GM21360 (cell line): Measurements from ENCODE around the gene LCN1.

ENCODE experiments used
- ATAC-seq: cut with Tn5 transposase; IDR thresholded peaks from one replicate; pipeline ENCODE4 v1.9.1; 2021; ENCODE audit warnings: mild to moderate bottlenecking, moderate library complexity; ENCODE audit not compliant: unreplicated experiment

LCN1 gene

DNA sequence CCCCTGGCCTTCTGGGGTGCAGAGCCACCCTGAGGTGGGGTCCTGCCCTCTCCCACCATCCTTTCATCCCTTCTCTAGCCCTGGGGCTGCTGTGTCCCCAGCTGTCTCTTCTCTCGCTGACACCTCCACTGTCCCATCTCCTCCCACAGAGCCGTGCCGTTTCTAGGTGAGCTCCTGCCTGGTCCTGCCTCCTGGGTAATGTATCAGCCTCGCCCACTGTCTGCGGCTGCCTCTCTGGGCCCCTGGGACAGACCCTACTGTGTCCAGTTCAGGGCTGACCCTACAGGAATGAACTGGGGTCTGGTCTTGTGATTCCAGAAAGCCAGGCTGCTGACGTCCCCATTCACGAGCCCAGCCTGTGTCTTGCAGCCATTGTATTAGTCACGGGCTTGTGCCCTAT lies 44.4 kb downstream of the LCN1 start:
- no peak for ATAC-seq

DNA sequence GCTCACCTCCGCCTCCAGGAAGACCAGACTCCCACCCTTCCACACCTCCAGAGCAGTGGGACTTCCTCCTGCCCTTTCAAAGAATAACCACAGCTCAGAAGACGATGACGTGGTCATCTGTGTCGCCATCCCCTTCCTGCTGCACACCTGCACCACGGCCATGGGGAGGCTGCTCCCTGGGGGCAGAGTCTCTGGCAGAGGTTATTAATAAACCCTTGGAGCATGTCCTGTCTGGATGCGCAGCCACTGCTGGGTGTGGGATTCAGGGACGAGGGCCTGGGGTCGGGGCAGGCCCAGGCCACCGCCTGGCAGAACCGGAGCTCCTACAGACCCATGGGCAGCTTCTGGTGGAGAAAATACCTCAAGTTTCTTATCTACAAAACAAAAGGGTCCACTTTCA lies 45.3 kb downstream of the LCN1 start:
- ATAC-seq, result no peak

- ATAC-seq, result no peak
These were observed 46.1 kb downstream of the LCN1 start for GRCh38 chr9:135567311-135567710.

DNA sequence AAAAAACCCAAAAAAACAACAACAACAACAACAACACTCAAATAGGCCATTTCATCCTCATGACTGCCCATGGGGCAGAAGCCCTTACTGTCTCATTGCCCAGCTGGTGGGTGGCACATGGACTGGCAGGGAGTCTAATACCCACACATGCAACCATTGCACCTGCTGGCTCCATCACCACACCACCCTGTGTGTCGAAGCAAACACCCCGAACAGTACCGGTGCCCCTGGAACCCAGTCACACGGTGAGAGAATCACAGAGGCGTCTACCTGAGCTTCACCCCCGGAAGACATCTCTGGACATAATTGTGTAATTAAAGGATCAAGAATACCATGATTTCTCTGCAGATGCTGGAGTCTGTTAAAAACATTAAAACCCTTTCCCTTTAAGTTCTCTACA lies 46.8 kb downstream of the LCN1 start:
- ATAC-seq, result no peak

DNA sequence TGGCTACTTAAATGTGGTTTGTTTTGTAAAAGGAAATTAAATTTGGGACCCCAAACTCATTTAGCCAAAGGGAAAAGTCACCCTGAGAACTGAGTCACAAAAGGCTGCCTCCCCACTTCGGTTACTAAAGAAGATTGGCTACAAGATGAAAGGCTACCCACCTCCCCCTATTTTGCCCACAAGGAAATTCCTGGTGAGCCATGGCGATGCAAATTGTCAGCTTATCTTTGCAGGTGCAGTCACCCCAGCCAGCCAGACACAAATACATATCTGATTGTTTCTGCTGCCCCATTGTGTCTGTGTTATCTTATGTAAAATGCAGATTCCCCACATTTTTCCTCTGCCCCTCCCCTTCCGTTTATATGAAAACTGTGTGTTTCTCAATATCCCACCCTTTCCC lies 49.2 kb downstream of the LCN1 start:
- no peak for ATAC-seq

- ATAC-seq, result no peak
These were observed 51.0 kb downstream of the LCN1 start for GRCh38 chr9:135572233-135572632.

- no peak for ATAC-seq
These were observed 51.9 kb downstream of the LCN1 start for GRCh38 chr9:135573124-135573523.

DNA sequence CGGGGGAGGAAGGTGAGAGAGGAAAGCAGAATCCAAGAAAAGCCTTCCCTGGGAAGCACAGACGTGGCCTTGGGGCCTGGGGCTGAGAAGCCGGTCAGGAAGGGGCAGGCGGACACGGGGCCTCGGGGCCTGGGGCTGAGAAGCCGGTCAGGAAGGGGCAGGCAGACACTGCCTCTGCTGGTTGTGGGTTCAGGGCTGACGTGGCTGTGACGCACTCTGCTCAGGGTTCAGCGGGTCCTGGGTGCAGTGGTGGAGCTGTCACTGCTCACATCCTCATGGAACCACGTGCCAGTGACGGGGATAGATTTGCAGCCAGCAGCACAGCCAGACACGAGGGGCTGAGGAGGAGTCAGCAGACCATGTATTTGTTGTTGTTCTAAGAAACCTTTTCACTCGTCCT lies 53.1 kb downstream of the LCN1 start:
- ATAC-seq, result no peak

DNA sequence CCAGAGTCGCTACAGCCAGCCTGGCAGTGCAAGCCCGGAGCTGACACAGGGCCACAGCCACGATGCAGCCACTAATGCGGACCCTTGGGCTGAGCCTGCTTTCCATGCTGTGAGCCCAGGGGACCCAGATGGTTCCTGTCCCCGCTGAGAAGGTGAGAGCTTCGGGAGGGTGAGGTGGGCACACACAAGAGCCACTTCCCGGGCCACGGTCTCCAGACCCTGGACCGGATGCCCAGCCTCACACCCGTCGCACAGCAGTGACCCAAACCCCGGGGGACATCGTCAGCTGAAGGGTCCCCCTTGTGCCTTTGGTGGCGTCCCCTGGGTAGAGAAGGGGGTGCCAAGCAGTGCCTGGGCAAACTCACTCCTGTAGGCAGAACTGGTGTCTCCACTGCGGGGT lies 53.7 kb downstream of the LCN1 start:
- ATAC-seq, result no peak
